ENCODE results near the gene ROGDI.
"Not testable (repeated sequence)": the region's sequence is repeated elsewhere in the genome, so short reads cannot be mapped to it uniquely, and the experiment has no call there.

The ROGDI gene

DNA sequence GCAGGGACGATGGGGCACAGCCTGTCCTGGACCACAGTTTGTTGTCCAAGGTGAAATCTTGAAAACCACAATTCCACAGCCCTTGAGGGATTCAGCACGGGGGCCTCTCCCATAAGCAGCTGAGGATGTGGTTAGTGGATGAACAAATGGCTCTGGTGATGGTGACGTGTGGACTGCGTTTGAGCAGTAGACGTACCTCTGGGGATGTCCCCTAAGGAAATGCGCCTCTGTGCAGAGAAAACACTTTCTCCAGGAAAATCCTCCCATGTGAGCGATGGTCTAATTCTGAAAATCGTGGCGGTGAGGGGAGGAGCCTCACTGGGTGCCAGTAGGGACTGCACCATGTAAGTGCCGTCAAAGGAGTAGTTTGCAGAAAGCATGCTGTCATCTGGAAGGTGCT is 11.6 kb downstream of the ROGDI start:
- no peak for DNase-seq (ENCODE audit: low read depth)

DNA sequence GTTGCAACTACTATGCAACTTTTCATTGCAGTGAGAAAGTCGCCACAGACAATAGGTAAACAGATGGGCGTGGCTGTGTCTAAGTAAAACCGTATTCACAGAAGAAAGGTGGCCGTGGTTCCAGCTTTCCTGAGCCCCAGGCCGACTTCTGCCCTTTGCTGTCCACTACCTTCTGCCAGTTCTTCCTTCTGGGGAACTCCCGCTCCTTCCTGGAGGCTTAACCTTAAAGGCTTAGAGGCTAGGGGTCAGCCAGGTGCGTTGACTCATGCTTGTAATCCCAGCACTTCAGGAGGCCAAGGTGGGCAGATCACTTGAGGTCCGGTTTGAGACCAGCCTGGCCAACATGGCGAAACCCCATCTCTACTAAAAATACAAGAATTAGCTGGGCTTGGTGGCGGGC is 12.2 kb downstream of the ROGDI start:
- DNase-seq (ENCODE audit: low read depth), result no peak

DNA sequence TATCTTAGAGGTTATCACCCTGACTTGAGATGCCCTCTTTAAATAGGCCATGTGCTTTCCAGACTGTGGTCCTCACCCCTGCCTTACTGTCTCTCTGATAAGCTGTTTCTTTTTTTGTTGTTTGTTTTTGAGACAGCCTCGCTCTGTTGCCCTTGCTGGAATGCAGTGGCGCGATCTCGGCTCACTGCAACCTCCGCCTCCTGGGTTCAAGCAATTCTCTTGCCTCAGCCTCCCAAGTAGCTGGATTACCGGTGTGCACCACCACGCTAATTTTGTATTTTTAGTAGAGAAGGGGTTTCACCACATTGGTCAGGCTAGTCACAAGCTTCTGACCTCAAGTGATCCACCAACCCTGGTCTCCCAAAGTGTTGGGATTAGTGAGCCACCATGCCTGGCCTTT is 13.5 kb downstream of the ROGDI start:
- no peak for DNase-seq (ENCODE audit: low read depth)

DNA sequence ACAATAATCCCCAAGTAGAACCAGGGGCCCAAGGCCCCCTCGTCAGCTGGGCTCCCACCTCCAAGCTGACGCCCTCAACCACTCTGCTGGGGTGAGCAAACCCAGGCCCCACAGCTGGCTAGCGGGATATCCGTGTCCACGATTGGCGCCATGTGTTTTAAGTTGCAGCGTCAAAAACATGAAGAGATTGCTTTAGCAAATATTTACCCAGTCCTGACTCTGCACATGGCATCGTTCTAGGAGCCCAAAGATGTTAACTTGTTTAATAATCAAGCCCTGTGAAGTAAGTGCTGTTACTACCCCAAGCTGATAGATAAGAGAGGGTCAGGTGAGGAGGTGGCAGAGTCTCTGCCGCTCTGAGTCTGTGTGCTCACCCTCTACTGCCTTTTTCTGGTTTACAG is 13.9 kb downstream of the ROGDI start:
- no peak for DNase-seq (ENCODE audit: low read depth)

DNA sequence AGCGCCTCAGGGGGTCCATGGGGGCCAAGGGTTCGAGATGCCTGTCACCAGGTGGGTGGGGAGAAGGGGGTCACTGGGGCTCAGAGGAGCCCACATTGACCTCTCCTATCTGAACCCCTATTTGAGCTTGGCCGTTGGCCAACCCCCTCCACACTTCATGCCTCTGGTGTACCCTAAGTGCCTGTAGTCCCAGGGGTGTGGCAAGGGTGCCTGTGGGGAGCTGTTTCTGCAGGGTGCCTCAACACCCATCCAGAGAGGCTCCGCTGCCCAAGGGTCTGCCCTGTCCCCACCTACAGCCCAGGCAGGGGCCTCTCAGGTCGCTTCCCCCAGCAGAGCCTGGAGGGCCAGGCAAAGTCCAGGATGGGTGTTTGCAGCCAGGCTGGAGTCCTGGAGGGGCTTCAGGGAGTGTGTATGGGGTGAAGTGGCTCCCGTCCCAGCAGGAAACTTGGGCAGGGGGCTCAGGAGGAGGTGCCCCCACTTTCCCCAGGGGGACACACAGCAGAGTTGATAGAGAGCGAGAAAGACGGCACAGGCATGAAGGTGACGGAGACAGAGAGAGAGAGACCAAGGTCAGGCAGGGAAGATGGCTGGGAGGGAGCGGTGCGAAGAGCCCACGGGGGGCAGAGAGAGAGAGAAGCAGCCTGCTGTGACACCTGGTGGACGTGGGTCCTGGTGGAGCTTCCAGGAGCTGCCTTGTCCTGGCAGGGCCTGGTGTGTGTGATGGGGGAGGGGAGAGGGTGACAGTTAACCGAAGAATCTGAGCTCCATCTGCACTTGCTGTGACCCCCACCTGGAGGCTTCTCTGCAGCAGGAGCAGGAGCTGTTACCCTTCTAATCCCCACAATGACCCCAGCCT is 14.6 kb downstream of the ROGDI start, which contains the start of gene SEPTIN12:
Gene SEPTIN12, minus strand, starts transcription at position 719 of the 856 bp plus-strand sequence. Its CDS starts 700 bp downstream, at position 19.
- DNase-seq (ENCODE audit: low read depth), result no peak

DNA sequence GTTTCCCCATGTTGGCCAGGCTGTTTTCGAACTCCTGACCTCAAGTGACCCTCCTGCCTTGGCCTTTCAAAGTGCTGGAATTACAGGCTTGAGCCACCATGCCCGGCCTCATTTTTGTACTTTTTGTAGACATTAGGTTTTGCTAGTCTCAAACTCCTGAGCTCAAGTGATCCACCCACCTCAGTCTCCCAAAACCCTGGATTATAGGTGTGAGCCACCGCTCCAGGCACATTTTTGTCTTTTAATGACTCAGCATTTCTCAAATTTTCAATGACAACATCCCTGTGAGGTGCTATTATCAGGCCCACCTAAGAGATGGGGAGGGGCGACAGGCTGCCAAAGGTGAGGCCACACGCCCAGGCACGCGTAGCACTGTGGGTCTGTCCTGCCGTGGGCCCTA is 15.4 kb downstream of the ROGDI start:
- DNase-seq (ENCODE audit: low read depth), result no peak

DNA sequence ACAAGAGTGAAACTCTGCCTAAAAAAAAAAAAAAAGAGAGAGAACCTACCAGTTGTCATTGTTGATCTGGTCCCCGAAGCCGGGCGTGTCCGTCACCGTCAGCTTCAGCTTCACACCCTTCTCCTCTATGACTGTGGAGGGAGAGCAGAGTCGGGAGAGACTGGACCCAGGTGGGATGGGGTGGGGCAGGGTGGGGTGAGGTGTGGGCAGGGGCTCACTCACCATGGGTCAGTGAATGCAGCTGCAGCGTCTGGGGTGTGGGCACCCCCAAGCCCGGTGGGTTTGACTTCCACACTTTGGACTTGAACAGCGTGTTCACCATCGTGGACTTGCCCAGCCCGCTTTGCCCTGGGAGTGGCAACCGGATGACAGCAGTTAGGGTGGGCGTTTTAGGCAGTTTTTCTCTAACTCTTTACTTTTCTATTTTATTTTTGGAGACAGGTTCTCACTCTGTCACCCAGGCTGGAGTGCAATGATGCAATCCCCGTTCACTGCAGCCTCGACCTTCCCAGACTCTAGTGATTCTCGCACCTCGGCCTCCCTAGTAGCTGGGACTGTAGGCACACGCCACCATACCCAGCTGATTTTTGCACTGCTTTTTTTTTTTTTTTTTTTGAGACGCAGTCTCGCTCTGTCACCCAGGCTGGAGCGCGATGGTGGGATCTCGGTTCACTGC is 16.5 kb downstream of the ROGDI start:
- DNase-seq (ENCODE audit: low read depth), result no peak

DNA sequence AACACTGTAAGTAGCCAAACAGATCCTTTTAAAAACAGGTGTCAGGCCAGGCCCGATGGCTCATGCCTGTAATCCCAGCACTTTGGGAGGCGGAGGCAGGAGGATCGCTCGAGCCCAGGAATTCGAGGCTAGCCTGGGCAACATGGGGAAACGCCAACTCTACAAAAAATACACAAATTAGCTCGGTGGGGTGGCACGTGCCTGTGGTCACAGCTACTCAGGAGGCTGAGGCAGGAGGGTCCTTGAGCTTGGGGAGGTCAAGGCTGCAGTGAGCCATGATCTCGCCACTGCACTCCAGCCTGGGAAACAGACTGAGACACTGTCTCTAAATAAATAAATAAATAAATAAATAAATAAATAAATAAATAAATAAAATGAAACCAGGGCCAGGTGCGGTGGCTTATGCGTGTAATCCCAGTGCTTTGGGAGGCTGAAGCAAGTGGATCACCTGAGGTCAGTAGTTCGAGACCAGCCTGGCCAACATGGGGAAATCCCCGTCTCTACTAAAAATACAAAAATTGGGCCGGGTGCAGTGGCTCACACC is 17.9 kb downstream of the ROGDI start:
- DNase-seq (ENCODE audit: low read depth), result not testable (repeated sequence)

DNA sequence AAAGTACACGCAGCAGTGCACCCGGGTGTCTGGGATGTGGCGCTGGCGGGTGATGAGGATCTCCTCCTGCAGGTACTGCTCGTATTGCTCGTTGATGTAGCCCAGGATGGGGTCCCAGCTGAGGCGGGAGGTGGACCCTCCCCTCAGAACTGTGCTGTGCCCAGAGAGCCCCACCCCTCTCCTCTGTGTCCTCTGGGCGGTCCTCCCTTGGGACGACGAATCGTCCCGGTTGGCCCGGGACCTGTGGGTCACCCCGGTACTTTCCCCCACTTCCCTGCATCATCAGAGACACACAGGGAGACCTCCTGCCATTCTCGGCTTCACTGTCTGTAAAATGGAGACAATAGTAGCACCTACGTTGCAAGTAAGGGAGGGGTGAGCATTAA is 18.5 kb downstream of the ROGDI start:
- no peak for DNase-seq (ENCODE audit: low read depth)

DNA sequence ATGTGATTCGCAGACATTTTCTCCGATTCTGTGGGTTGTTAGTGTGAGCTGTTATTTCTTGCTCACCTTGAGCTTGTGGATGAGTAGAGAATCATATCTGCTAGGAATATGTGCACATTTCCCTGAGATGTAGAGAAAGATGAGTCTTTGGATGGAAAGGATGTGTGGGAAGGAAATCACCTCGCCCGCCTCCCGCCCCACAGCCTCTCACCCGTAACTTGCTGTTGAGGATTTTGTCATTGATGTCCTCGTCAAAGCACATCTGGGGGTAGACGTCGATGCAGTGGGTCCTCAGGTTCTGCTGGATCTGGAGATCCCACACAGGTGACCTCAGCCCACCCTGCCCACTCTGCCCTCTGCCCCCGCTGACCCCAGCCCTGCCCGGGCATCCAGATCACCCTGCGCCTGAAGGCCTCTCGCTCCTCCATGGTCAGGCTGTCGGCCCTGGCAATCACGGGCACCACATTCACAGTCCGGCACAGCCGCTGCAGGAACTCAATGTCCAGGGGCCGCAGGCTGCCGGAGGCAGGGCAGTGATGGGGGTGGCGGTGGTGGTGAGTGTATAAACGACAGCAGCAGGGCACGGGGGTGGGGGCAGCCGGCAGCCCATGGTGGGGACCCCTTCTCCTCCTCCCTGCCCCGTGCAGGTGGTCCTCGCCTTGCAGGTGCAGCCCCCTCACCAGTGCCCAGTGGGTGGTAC is 19.0 kb downstream of the ROGDI start:
- DNase-seq (ENCODE audit: low read depth), result no peak

DNA sequence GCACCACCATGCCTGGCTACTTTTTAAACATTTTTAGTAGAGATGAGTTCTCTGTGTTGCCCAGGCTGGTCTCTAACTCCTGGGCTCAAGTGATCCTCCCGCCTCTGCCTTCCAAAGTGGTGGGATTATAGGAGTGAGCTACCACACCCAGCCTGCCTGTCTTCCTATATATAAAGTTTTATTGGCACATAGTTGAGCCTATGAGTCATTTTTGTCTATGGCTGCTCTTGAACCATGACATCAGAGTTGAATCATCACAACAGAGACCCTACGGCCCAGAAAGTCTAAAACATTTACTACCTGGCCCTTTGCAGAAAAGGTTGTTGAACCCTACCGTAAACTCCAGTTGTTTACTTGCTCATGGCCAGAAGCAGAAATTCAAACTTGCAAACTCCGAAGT is 22.2 kb downstream of the ROGDI start:
- no peak for DNase-seq (ENCODE audit: low read depth)

DNA sequence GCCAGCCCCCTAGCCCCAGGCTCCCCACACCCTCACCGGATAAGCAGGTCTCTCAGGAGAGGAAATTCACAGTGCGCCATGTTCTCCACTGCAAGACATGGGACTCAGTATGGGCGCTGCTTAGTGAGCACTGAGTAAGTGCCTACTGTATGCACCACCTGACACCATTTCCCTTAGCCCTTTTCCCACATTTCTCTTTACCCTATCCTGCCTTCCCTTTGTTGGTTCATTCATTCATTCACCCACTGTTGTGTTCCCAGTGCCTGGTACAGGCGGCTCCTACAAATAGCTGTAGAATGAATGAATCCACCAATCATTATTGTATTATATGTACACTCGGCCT is 24.4 kb downstream of the ROGDI start:
- DNase-seq (ENCODE audit: low read depth), result no peak

DNA sequence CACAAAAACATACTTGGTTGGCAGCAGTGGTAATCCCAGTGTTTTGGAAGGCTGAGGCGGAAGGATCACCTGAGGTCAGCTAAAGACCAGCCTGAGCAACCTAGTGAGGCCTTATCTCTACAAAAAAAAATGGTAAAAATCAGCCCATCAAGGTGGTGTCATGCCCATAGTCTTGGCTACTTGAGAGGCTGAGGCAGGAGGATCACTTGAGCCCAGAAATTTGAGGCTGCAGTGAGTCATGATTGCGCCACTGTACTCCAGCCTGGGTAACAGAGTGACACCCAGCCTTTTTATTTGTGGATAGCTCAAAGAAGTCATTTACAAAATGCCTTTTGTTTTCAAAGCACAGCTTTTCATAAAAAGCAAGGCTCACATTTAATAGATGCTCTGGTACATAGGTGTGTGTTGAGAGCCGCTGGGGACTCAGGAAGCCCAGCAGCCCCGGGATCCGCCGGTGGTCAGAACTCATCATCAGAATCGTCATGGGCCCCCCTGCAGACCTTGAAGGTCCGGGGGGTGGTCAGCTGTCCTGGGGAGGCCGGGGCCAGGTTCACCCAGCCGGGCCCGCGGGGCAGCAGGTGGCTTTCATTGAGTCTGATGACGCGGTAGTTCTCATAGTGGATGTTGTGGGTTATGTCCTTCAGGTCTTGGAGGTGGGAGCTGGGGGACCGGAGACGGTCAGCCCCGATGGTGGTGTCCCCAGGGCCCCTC is 24.9 kb downstream of the ROGDI start:
- DNase-seq (ENCODE audit: low read depth), result no peak

DNA sequence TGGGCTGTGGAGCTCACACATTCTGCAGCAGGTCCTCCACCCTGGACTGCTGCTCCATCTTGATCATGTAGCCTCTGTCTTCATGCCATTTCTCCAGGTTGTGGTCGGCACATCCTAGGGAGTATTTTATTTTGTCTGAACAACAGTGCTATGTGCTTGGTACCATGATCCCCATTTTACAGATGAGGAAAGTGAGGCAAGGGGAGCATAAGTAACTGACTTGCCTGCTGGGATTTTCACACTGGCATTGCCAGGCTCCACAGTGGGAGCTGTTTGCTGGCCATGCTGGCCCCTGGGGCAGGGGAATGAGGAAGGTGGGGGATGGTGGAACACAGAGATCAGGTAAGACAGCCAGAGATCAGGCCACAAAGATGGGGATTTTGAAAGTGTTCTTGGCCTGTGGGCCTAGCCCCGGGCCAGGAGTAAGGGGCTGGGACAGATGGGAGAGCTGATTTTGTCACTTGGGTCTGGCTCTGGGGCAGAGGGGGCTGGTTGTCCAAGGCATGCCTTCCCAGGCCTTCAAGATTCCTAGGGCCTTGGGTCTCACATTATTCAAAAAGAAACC is 26.2 kb downstream of the ROGDI start:
- DNase-seq (ENCODE audit: low read depth), result no peak

DNA sequence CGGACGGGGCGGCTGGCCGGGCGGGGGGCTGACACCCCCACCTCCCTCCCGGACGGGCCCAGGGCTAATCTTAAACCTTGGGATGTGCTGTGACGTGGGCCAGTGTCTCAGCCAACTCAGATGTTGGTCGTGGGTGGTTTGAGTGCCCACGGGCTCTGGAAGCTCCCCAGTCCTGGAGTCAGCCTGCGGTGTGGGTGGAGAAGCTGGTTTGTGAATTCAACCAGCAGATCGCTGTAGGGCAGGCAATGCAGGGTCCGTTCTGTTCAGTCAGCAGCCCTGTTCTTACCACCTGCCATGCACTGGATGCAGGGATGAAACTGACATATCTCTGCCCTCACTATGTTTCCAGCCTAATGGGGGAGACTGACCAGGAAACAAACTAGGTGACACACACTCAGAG is 27.4 kb downstream of the ROGDI start:
- no peak for DNase-seq (ENCODE audit: low read depth)

DNA sequence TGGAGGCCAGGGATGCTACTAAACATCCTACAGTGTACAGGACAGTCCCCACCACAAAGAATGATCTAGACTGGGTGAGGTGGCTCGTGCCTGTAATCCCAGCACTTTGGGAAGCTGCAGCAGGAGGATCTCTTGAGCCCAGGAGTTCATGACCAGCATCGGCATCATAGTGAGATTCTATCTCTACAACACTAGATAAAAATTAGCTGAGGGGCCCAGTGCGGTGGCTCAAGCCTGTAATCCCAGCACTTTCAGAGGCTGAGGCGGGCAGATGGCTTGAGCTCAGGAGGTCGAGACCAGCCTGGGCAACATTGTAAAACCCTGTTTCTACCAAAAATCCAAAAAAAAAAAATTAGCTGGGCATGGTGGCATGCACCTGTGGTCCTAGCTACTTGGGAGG is 30.1 kb downstream of the ROGDI start:
- DNase-seq (ENCODE audit: low read depth), result no peak

DNA sequence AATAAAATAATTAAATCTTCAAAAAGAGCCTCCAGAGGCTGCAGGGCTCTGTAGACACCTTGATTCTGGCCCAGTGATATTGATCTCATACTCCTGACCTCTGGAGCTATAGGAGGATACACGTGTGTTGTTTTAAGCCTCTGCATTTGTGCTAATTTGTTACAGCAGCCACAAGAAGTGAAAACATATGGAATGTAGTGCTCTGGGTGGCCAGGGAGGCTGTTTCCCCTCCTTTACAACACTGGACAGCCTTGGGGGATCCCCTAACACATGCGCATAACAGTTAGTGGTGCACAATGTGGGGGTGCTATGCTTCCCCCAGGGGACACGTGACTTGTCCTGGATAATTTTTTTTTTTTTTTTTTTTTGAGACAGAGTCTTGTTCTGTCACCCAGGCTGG is 30.8 kb downstream of the ROGDI start:
- DNase-seq (ENCODE audit: low read depth), result no peak

DNA sequence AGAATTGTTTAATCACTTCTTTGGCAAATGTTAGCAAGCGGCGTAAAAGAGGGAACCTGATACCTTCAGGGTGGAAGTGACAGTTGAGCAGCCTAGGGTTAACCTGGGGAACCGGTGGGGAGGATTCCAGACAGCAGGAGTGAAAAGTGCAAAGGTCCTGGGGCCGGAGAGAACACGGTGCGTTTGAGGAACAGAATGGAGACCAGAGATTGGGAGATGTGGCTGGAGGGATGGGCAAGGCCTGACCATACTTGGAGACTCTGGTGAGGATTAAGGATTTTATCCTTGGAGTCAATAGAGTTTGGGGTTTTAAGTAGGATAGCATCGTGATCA is 33.2 kb downstream of the ROGDI start:
- DNase-seq (ENCODE audit: low read depth), result no peak

DNA sequence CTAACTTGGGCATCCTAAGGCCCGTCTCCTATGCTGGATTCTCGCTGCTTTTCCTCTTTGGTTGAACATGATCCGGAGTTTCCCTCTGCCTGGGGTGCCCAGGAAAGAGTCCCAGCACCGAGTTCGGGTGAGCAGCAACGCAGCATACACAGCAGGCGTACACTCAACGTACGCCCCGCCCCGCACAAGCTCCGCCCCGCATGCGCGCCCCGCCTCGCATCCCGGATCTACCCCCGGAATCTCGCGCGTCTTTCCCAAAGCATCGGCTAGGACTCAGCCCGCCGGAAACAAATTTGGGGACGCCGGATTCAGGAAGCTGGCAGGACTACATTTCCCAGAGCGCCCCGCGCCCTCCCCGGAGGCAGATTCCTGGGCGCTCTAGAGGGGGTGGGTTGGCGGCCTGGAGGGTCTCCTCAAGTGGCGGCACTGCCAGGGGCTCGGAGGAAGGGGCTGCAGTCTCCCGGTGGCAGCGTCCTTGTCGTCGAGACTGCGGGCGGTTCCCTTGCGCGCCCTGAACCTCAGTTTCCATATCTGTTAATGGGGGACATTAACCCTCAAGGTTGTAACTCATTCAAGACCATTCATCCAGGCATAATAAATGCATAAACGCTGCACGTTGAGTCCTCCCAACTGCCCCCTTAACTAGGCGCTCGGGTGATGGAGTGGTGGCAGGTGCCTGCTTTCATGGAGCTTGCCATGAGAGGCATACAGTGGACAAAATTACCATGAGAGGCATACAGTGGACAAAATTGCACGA is 33.7 kb downstream of the ROGDI start:
- DNase-seq (ENCODE audit: low read depth), result peak; percentile 90

DNA sequence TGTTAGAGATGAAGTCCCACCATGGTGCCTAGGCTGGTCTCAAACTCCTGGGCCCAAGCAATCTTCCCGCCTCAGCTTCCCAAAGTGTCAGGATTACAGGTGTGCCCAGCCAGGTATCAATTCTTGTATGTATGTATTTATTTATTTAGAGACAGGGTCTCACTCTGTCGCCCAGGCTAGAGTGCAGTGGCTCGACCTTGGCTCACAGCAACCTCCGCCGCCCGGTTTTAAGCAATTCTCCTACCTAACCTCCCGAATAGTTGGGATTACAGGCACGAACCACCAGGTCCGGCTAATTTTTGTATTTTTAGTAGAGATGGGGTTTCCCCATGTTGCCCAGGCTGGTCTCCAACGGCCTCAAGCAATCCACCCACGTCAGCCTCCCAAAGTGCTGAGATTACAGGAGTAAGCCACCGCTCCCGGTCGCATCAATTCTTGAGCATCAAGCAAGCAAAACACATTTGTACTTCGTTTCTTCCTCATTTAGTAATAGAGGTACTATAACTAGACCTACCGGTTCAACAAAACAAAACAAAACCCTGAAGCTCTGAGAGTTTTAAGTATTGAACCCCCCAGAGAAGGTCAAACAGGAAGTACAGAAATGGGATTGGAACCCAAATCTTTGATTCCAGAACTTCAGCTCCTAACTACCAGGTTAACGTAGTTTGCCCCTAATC is 34.4 kb downstream of the ROGDI start:
- no peak for DNase-seq (ENCODE audit: low read depth)

Data from activated T-cell treated with anti-CD3 and anti-CD28 coated beads for 48 hours (primary cell).